ENCODE data around the gene ERCC3.
"Not testable (repeated sequence)": the region's sequence is repeated elsewhere in the genome, so short reads cannot be mapped to it uniquely, and the experiment has no call there.

Gene ERCC3

GRCh38 chr2:127226520-127227263, 67.3 kb downstream of the ERCC3 start:
- in situ Hi-C loops (cut with HindIII; ENCODE audit: low sequenced_read_pairs), result no loop called here

- in situ Hi-C loops (cut with HindIII; ENCODE audit: low sequenced_read_pairs), result no loop called here
These were observed 67.8 kb downstream of the ERCC3 start for GRCh38 chr2:127226132-127226519.

DNA sequence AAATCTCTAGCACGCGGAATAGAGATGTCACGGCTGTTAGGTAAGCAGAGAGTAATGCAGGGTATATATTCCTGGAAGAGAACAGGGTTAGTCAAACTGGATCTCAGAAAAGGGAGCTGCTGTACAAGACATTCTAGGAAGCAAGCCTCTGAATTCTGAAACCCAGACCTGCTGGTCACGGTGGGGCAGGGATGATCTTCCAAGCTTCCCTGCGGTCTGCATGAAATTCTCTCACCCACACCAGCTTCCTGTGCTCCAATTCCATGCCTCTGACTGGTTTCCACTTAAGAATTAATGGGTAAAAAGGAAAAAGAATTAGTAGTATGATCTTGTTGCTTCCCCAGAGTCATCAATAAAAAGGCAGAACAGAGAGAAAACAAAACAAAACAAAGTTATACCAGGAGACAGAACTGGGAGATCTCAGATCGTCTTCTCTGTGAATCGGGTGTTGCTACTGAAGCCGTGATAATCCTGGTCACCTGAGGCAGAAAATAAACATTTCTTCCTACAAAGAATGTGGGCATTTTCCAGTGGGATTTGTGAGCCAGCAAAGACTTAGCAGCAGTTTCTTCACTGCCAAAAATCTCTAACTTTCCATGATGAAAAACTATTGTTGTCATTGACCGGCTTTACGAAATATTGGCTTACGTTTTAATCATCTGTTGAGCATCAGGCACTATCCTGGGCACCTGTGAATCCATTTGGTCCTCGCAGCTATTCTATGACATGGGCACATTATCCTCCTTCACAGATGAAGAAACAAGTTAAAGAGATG, 68.6 kb downstream of the ERCC3 start:
- in situ Hi-C loops (cut with HindIII; ENCODE audit: low sequenced_read_pairs), result no loop called here

- in situ Hi-C loops (cut with HindIII; ENCODE audit: low sequenced_read_pairs), result not testable (repeated sequence)
These were observed 69.8 kb downstream of the ERCC3 start for GRCh38 chr2:127224135-127224534.

- in situ Hi-C loops (cut with HindIII; ENCODE audit: low sequenced_read_pairs), result no loop called here
These were observed 73.0 kb downstream of the ERCC3 start for GRCh38 chr2:127220768-127221527.

- in situ Hi-C loops (cut with HindIII; ENCODE audit: low sequenced_read_pairs), result no loop called here
These were observed 73.7 kb downstream of the ERCC3 start, which contains the start of gene CYP27C1 for GRCh38 chr2:127220102-127220767. Gene CYP27C1 (minus strand): TSS chr2:127220299. CDS start chr2:127220270, 29 bp downstream.

DNA sequence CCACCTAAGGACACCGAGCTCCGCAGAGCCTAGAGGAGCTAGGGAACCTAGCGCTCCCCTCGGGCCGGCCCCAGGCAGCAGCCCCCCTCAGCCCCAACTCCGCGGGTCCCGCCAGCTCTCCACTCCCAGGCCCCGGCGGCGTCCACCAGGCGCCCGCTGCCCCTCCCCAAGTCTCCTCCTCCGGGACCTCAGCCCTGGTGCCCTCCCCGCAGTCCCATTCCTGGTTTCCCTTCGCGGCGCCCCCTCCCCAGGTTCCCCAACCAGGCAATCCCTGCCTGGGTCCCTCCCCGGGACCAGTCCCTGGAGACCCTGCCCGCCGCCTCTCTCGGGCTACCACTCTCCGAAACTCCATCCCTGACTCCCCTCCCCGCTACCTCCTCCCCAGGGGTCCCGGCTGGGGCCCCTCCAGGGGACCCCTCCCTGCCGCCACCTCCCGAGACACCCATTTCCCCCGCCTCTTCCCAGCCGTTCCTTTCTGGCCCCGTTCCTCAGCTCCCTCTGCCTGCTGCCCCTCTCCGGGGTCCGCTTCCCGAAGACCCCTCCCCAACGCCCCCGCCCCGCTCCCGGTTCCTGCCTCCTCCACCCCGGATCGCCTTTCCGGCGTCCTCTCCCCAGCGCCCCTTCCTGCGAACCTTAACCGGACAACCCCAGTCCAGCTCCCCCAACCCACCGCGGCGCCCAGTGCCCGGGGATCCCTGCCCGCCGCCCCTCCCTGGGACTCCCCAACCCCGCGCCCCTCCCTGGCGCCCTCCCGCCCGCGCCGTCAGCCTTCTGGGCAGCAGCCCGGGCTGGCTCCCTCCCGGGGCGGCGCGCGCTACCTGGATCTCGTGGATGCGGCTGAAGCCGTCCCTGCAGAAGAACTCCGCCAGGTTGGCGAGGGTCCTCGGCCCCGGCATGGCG, 74.5 kb downstream of the ERCC3 start:
- in situ Hi-C loops (cut with HindIII; ENCODE audit: low sequenced_read_pairs), result no loop called here

DNA sequence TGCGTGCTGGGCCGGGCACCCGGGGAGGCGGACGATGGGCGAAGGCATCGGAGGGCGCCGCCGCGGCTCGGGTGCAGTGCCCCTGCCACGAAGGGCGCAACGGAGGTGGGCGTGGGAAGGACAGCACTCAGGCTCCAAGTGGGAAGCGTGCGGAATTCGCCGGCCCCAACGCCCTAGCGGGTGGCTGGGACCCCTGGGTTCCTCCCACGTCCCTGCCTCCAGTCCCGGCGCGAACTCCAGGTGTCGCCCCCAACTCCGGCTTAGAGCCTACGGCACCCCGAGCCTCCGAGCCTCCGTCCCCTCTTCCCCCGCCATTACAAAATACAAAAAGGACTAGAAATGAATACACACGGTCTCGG, 75.2 kb downstream of the ERCC3 start:
- in situ Hi-C loops (cut with HindIII; ENCODE audit: low sequenced_read_pairs), result no loop called here

GRCh38 chr2:127217470-127218325, 76.2 kb downstream of the ERCC3 start:
- in situ Hi-C loops (cut with HindIII; ENCODE audit: low sequenced_read_pairs), result no loop called here

DNA sequence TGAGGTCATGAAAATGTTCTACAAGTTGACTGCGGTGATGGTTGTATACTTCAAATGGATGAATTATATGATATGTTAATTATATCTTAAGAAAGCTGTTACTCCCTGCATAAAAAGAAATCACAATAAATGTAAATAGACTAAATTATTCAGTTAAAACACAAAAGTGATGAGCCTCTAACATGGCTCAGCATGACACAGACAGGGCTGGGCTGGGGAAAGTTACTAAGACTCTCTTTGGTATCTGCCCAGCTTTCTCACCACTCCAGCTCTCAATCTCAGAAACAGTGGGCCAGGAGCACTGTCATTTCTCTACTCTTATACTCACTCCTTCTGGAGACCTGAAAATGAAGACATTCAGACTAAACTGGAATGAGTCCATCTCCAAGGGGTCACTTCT, 77.4 kb downstream of the ERCC3 start:
- in situ Hi-C loops (cut with HindIII; ENCODE audit: low sequenced_read_pairs), result no loop called here

- in situ Hi-C loops (cut with HindIII; ENCODE audit: low sequenced_read_pairs), result no loop called here
These were observed 77.8 kb downstream of the ERCC3 start for GRCh38 chr2:127216095-127216494.

DNA sequence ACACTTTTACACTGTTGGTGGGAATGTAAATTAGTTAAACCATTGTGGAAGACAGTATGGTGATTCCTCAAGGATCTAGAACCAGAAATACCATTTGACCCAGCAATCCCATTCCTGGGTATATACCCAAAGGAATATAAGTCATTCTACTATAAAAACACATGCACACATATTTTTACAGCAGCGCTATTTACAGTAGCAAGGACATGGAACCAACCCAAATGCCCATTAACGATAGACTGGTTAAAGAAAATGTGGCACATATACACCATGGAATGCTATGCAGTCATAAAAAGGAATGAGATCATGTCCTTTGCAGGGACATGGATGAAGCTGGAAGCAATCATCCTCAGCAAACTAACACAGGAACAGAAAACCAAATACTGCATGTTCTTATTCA, 79.7 kb downstream of the ERCC3 start:
- in situ Hi-C loops (cut with HindIII; ENCODE audit: low sequenced_read_pairs), result not testable (repeated sequence)

DNA sequence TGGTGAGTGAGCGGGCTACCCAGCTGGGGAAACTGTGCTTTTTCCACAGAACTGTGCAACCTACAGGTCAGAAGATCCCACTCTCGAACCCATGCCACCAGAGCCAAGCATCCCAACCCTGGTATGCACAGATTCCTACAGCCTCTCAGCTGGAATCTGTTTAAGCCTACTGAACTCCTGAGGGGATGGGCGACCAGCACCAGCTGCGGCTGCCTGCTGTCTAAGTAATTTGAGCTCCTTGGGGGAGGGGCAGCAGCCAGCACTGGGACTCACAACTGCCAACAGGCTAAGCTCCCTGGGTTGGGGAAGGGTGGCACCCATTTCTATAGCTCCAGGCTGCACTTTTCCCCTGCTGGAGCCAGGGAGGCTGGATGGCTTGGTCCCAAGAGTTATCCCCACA, 85.6 kb downstream of the ERCC3 start:
- in situ Hi-C loops (cut with HindIII; ENCODE audit: low sequenced_read_pairs), result no loop called here
